Glomerular endothelial cell (primary cell): ENCODE measurements around the gene ASTN2. TPM values are rescaled to one million over a fixed set of nuclear protein-coding genes. Genes with fewer than 3 reads are reported as not detected.

Experiments used
- DNase-seq: peaks from one replicate; pipeline ENCODE4 v3.0.0-alpha.2; 2011; ENCODE audit warnings: low read depth, low spot score; ENCODE audit errors: extremely low read depth
- total RNA-seq: library from RNA; depleted of rRNA; stranded (reverse); fragments of >200 nt; gene quantifications from 2 replicates; pipeline ENCODE4 v1.2.3, GENCODE V29; 2015

The ASTN2 gene
- total RNA-seq, 1 donor from 2014 or later = 3.8 TPM

- no peak for DNase-seq
These were observed 1034.3 kb downstream of the ASTN2 start for GRCh38 chr9:116380496-116380995.

- DNase-seq = no peak
These were observed 1035.0 kb downstream of the ASTN2 start for GRCh38 chr9:116379821-116380220.

- DNase-seq = no peak
These were observed 1036.0 kb downstream of the ASTN2 start for GRCh38 chr9:116378873-116379272.

- DNase-seq = no peak
These were observed 1037.6 kb downstream of the ASTN2 start for GRCh38 chr9:116377179-116377798.
